Stimulated activated naive CD8-positive, alpha-beta T cell treated with anti-CD3 and anti-CD28 coated beads, Interleukin-15, amount 100 ng/mL, for 72 hours (primary cell): Measurements from ENCODE around the gene GRM5.

Source experiments
- ATAC-seq: fragments of 150-1000 bp; cut with Tn5 transposase; 2 replicates; pipeline ENCODE4 v1.10.0; 2021; ENCODE audit warnings: mild to moderate bottlenecking, moderate library complexity
- DNase-seq, 2 donors: peaks; one replicate each; pipeline ENCODE4 v3.0.0; 2021 to 2022
- H3K27ac Mint-ChIP-seq, 2 donors: one replicate each; pipeline ENCODE4 v1.8.0; 2022; ENCODE audit warnings: mild to moderate bottlenecking in 2 of 2, mixed read lengths in 2 of 2, moderate library complexity in 2 of 2
- H3K27me3 Mint-ChIP-seq: one replicate; pipeline ENCODE4 v1.8.0; 2022; ENCODE audit warnings: mixed read lengths
- H3K4me1 Mint-ChIP-seq: one replicate; pipeline ENCODE4 v1.8.0; 2022; ENCODE audit warnings: mild to moderate bottlenecking, mixed read lengths
- H3K4me3 Mint-ChIP-seq, 2 donors: one replicate each; pipeline ENCODE4 v1.8.0; 2022; ENCODE audit warnings: mild to moderate bottlenecking in 2 of 2, mixed read lengths in 2 of 2, moderate library complexity in 1 of 2
- H3K9me3 Mint-ChIP-seq, 2 donors: one replicate each; pipeline ENCODE4 v1.8.0; 2022; ENCODE audit warnings: mixed read lengths in 2 of 2

Gene GRM5

GRCh38 chr11:88744140-88744539, 321.6 kb downstream of the GRM5 start:
- Mint-ChIP-seq H3K4me3 (no peak overlapping the region), H3K4me1 (no peaks in the 10 kb centered on the region), H3K27ac (no peak overlapping the region), H3K27me3 (no peaks in the 10 kb centered on the region), H3K9me3 (peaks cover 7 to 8% of the 10 kb centered on the region in 2 donors)
- ATAC-seq: no peak
- no peak for DNase-seq

- ATAC-seq: no peak
- no peaks in the 10 kb centered on the region for H3K4me1 Mint-ChIP-seq
Measured at GRCh38 chr11:88739524-88739923, 326.3 kb downstream of the GRM5 start.

GRCh38 chr11:88709567-88709966, 356.2 kb downstream of the GRM5 start:
- DNase-seq (no peak), ATAC-seq (no peak)
- no peaks in the 10 kb centered on the region for H3K4me1 Mint-ChIP-seq
- peaks cover 0 to 5% of the 10 kb centered on the region in 2 donors for H3K9me3 Mint-ChIP-seq
- H3K27ac Mint-ChIP-seq: no peak overlapping the region
- H3K4me3 Mint-ChIP-seq: no peak overlapping the region
- no peaks in the 10 kb centered on the region for H3K27me3 Mint-ChIP-seq

More at GRCh38 chr11:88739524-88739923, 326.3 kb downstream of the GRM5 start:
- no peak for DNase-seq
- H3K9me3 Mint-ChIP-seq: no peaks in the 10 kb centered on the region
- no peak overlapping the region for H3K27ac Mint-ChIP-seq
- H3K27me3 Mint-ChIP-seq: no peaks in the 10 kb centered on the region
- H3K4me3 Mint-ChIP-seq: no peak overlapping the region

GRCh38 chr11:88704485-88704884, 361.3 kb downstream of the GRM5 start:
- H3K4me1 Mint-ChIP-seq: no peaks in the 10 kb centered on the region
- ATAC-seq (no peak), DNase-seq (no peak)
- no peak overlapping the region for H3K27ac Mint-ChIP-seq
- H3K27me3 Mint-ChIP-seq: no peaks in the 10 kb centered on the region
- peaks cover 0 to 5% of the 10 kb centered on the region in 2 donors for H3K9me3 Mint-ChIP-seq
- no peak overlapping the region for H3K4me3 Mint-ChIP-seq

GRCh38 chr11:88701816-88702215, 364.0 kb downstream of the GRM5 start:
- no peaks in the 10 kb centered on the region for H3K4me1 Mint-ChIP-seq
- no peak overlapping the region for H3K27ac Mint-ChIP-seq
- no peak for DNase-seq
- H3K9me3 Mint-ChIP-seq: peaks cover 0 to 5% of the 10 kb centered on the region in 2 donors
- no peak for ATAC-seq
- H3K4me3 Mint-ChIP-seq: no peak overlapping the region
- H3K27me3 Mint-ChIP-seq: no peaks in the 10 kb centered on the region

- Mint-ChIP-seq H3K27ac (no peak overlapping the region), H3K9me3 (no peaks in the 10 kb centered on the region), H3K27me3 (no peaks in the 10 kb centered on the region), H3K4me3 (no peak overlapping the region), H3K4me1 (no peaks in the 10 kb centered on the region)
- no peak for DNase-seq
- no peak for ATAC-seq
Measured at GRCh38 chr11:88697139-88697538, 368.6 kb downstream of the GRM5 start.

GRCh38 chr11:88695689-88696414, 369.9 kb downstream of the GRM5 start:
- no peaks in the 10 kb centered on the region for H3K4me1 Mint-ChIP-seq
- ATAC-seq (no peak), DNase-seq (no peak)
- H3K27ac Mint-ChIP-seq: no peak overlapping the region
- H3K27me3 Mint-ChIP-seq: no peaks in the 10 kb centered on the region
- no peaks in the 10 kb centered on the region for H3K9me3 Mint-ChIP-seq
- H3K4me3 Mint-ChIP-seq: no peak overlapping the region

GRCh38 chr11:88692306-88693086, 373.3 kb downstream of the GRM5 start:
- ATAC-seq: no peak
- no peak for DNase-seq
- H3K9me3 Mint-ChIP-seq: no peaks in the 10 kb centered on the region
- no peaks in the 10 kb centered on the region for H3K4me1 Mint-ChIP-seq
- no peaks in the 10 kb centered on the region for H3K27me3 Mint-ChIP-seq
- H3K4me3 Mint-ChIP-seq: no peak overlapping the region
- no peak overlapping the region for H3K27ac Mint-ChIP-seq

- DNase-seq (no peak), ATAC-seq (no peak)
- peaks cover 5 to 7% of the 10 kb centered on the region in 2 donors for H3K9me3 Mint-ChIP-seq
- no peak overlapping the region for H3K4me3 Mint-ChIP-seq
- H3K4me1 Mint-ChIP-seq: no peaks in the 10 kb centered on the region
- no peak overlapping the region for H3K27ac Mint-ChIP-seq
- H3K27me3 Mint-ChIP-seq: no peaks in the 10 kb centered on the region
Measured at GRCh38 chr11:88689548-88690240, 376.1 kb downstream of the GRM5 start.

GRCh38 chr11:88683024-88683423, 382.8 kb downstream of the GRM5 start:
- Mint-ChIP-seq H3K27me3 (no peaks in the 10 kb centered on the region), H3K4me1 (peaks cover 9% of the 10 kb centered on the region), H3K4me3 (no peak overlapping the region), H3K9me3 (peaks cover 17% of the 10 kb centered on the region in 2 donors), H3K27ac (no peak overlapping the region)
- DNase-seq: no peak
- ATAC-seq: no peak

GRCh38 chr11:88680806-88681205, 385.0 kb downstream of the GRM5 start:
- ATAC-seq (peak; percentile 69), DNase-seq (no peak)
- H3K4me3 Mint-ChIP-seq: no peak overlapping the region

GRCh38 chr11:88666364-88666763, 399.4 kb downstream of the GRM5 start:
- Mint-ChIP-seq H3K27ac (no peak overlapping the region), H3K27me3 (no peaks in the 10 kb centered on the region), H3K4me3 (no peak overlapping the region), H3K9me3 (no peaks in the 10 kb centered on the region), H3K4me1 (no peaks in the 10 kb centered on the region)
- ATAC-seq (no peak), DNase-seq (no peak)

More at GRCh38 chr11:88680806-88681205, 385.0 kb downstream of the GRM5 start:
- Mint-ChIP-seq H3K9me3 (peaks cover 11 to 17% of the 10 kb centered on the region in 2 donors), H3K4me1 (peaks cover 9% of the 10 kb centered on the region), H3K27me3 (no peaks in the 10 kb centered on the region), H3K27ac (peak overlapping the region in 1 of 2 donors; percentile 41)

- ATAC-seq (no peak), DNase-seq (no peak)
- Mint-ChIP-seq H3K27me3 (no peaks in the 10 kb centered on the region), H3K4me3 (no peak overlapping the region), H3K4me1 (peaks cover 9% of the 10 kb centered on the region), H3K27ac (peak overlapping the region in 1 of 2 donors; percentile 53), H3K9me3 (peaks cover 0 to 5% of the 10 kb centered on the region in 2 donors)
Measured at GRCh38 chr11:88657076-88657738, 408.6 kb downstream of the GRM5 start.

- Mint-ChIP-seq H3K27me3 (no peaks in the 10 kb centered on the region), H3K4me3 (no peak overlapping the region)
- no peak for ATAC-seq
Measured at GRCh38 chr11:88656283-88656682, 409.5 kb downstream of the GRM5 start.

GRCh38 chr11:88655656-88656055, 410.1 kb downstream of the GRM5 start:
- Mint-ChIP-seq H3K27ac (no peak overlapping the region), H3K4me1 (peaks cover 9% of the 10 kb centered on the region), H3K27me3 (no peaks in the 10 kb centered on the region), H3K4me3 (no peak overlapping the region), H3K9me3 (peaks cover 0 to 5% of the 10 kb centered on the region in 2 donors)
- ATAC-seq (no peak), DNase-seq (no peak)

More at GRCh38 chr11:88656283-88656682, 409.5 kb downstream of the GRM5 start:
- no peak overlapping the region for H3K27ac Mint-ChIP-seq
- H3K4me1 Mint-ChIP-seq: peaks cover 9% of the 10 kb centered on the region
- DNase-seq: no peak
- peaks cover 0 to 5% of the 10 kb centered on the region in 2 donors for H3K9me3 Mint-ChIP-seq
